ENCODE data around the gene TP53BP2.

GRCh38 chr1:223825767-223826748 lies 19.7 kb downstream of the TP53BP2 start:
- no peak for TF ChIP-seq EZH2 (IDR thresholded peaks at IDR 0.05; ENCODE audit: insufficient read depth, poor library complexity, severe bottlenecking)
- no peak for TF ChIP-seq EZH2phosphoT487 (IDR thresholded peaks at IDR 0.05; ENCODE audit: insufficient read depth, low read depth)
